OCI-LY1 (cell line): Measurements from ENCODE around the gene XYLT2.

Experiments used
- CTCF ChIP-seq: fragments of 200-600 bp; sonication (generic), shearing (Covaris generic); IDR thresholded peaks from 2 replicates; pipeline ENCODE4 v1.5.1; 2017; ENCODE audit warnings: mild to moderate bottlenecking, antibody characterized with exemption, low read length, moderate library complexity, mixed read lengths
- EZH2 ChIP-seq: fragments of 200-600 bp; sonication (generic), shearing (Covaris generic); IDR thresholded peaks from 2 replicates; pipeline ENCODE4 v1.8.0; 2017; ENCODE audit warnings: borderline replicate concordance, mixed run types, mild to moderate bottlenecking, antibody characterized with exemption, low read length, moderate library complexity, mixed read lengths

- TF ChIP-seq CTCF (no peak), EZH2 (no peak)
These were observed 27.0 kb downstream of the XYLT2 start, which contains the start of the genes EME1 and MRPL27 for GRCh38 chr17:50372758-50373556.
